ENCODE data around the gene SLC35F1.

Gene SLC35F1

DNA sequence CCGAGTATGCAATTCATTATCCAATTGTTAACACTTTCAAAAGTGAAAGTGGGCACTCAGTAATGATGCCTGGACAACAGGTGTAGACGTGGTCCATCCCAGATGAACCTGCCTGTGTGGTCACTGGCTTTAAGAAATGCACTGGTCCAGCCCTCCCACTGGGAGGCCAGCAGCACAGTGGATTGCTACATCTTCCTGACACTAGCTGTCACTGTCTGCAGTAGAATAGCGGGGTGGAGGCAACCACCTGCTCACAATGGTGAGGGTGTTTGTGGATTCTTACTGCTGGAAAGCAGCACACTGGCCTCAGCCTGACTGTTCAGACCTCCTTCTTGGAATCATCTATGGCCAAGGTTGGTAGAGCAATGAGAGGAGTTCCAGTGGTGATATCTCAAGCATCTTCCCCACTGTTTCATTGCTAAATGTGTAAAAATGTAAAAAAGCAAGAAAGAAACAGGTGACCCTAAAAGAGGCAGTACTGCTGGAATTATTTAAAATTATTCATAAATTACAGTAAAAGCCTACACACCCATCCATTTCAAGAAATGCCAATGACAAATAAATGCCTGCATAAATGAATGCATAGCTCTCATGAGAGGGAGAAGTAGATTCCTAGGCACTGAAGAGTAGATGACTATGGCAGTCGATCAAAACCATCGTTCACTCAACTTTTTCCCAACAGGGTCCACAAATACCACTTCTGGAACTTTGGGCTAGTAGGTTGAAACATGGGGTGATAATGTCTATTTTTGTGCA lies 413.0 kb downstream of the SLC35F1 start:
- no peak for DNase-seq

DNA sequence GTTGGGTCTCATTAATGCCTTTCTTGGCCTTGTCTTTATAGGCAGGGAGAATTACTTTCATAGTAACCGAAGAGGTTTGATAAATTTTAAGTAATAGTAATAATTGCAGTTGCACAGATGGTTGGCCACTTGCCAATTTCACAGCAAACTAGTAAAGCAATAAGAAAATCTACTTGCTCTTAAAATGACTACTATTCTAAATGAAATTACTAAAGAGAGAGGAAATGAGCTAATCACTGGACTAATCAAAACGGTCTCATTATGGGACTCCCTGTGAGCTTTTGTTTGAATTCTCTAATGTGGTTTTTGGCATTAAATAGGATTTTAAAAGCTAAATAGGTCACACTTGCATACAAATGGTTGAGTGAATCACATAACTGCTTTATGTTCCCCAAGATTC lies 413.6 kb downstream of the SLC35F1 start:
- no peak for DNase-seq

DNA sequence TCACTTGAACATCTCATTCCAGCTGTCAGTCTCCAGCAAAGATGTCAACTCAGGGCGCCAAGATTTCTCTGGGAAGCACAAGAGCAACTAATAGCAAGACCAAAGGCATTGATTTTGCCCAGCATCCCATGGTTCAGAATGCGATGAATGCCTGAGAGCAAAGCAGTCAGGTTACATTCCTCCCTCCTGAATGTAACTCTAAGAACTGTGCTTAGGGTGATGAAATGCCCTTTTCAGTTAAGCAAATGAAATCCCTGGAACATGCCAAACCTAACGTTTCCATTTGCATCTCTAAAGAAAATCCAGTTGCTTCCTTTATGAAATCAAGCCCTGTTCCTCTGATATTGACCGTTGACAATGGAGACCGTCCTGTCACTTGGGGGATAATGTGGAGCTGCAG lies 417.1 kb downstream of the SLC35F1 start:
- DNase-seq, result no peak

DNA sequence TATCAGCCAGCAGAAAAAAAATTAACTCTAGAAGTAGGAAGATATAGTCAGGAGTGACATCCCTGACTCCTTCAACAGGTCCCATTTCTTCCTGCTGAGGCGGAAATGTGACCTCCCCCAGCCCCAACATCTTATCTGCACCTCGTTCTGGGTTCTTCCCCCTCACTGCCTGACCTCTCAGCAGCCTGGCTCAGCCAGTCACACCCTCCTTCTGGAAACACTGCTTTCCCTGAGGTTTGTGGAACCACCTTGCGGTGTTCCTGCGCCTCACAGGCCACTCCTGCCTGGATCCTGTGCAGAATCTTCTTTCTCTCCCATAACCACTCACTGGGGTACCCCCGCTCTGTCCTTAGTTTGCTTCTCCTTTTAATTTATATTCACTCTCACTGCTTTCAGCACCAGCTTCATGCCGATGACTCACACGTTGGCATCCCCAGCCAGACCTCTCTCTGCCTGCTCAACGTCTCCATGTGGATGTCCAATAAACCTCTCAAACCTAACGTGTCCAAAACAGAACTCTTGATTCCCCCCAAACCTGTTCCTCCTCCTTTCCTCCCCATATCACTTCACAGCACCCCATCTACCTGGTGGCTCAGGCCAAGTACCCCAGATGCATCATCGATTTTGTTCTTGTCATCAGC lies 418.3 kb downstream of the SLC35F1 start:
- no peak for DNase-seq

DNA sequence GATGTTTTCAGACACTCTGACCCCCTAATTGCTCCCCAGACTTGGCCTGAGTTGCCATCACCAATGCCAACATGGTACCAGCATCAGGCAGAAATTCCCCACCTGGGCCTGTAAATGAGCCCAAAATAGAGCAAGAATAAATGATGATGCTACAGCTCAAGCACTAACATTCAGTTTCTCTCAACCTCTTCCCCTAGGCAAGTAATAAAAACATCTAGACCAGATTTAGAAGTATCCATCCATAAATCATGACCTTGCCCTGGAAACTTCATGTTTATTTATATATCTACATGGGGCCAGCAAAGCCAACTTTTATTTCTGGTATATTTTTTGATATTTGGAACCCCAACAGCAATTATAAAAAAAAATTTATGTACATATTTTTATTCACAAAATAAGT lies 419.6 kb downstream of the SLC35F1 start:
- no peak for DNase-seq

DNA sequence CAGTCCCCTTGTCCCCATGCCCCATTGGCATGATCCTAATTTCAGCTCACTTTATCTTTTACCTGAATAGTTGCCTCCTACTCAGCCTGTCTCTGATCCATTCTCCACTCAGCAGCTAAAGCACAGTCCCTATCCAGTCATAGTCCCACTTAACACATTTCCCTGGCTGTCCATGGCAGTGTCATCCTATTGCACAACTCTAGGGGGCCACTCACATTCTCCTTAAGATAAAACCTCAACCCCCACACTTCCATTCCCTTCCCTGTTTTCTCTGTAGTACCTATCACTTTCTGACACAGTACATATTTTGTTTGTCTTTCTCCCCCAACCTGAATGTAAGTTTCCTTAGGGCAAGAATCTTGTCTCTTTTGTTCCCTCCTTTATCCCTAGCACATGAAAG lies 420.2 kb downstream of the SLC35F1 start:
- DNase-seq, result no peak

DNA sequence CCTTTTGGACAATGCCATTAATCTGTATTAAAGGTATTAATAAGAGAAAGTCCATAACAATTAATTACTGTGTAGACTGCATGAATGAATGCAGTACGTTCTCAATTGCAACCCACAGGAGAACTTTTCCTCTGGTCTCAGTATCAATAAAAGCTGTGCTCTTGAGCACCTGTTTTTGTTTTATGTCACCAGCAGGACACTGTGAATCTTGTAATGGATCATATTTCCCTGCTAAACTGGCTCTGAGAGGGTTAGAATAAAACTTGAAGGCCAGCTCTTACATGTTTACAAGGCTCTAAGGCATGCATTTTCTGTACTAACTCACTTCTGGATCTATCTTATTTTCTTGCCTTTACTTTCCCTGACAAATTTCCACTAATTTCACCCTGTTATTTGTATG lies 426.7 kb downstream of the SLC35F1 start:
- DNase-seq, result no peak

DNA sequence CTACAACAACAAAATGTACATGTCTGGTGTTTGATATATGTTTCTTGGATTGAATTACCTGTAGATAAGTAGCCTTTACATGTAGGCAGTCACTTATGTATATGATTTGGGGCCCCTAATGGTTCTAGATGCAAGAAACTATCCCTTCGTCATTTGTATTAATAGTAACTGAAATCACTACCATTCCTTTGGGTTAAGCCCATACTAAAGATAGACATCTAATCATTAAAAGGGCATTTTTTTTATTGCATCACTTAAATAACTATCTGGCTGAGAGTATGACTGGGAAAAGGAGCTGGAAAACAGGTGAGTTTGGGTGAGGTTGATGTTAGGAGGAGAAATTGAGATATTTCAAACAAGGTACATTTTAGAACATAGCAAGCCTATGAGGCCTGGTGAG lies 427.6 kb downstream of the SLC35F1 start:
- DNase-seq, result no peak

DNA sequence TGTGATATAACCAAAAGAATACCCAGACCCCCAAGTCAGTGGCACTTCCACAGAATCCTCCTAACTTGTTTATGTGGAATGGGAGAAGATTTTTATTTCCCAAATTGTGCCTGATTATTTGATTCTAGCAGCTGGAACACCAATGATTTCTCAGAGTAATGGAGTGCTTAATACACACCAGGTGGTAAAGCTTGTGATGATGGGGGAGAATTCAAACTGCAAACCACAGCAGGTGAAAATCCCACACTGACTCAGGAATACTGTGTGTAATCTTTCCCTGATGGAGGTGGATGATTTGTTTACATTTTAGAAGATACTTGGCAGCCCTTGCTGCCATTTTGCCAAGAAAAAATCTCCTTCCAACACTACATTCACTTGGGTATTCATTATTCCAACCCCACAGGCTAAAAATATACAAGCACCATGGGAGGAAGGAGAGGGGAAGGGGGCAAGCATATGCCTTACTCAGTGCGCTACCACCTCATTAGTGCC lies 428.3 kb downstream of the SLC35F1 start:
- DNase-seq, result no peak

DNA sequence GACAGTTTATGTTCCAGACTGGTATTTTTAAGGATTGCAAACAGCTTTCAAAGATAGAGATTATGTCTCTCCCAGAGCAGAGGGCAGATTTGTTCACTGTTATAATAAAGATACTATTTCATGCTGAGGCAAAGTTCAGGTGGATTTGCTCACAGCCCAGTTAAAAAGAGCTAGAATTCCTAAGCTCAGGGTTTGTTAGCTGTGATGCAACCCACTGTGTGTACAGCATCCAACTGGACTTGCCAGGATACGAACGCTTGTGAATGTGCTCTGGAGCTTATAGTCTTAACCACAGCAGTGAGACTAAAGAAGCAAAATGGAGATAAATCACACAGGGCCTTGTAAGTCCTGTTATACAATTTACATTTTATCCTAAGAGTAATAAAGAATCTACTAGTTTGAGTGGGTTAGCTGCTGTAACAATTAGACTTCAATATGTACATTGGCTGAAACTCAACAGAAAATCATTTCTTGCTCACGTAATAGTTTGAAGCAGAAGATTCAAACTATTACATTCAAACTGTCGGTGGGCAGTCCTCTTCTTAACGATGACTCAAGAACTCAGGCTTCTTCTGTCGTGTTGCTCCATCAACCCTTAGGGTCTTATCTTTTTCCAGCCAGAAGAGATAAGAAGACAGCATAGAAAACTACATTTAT lies 437.1 kb downstream of the SLC35F1 start:
- no peak for DNase-seq

DNA sequence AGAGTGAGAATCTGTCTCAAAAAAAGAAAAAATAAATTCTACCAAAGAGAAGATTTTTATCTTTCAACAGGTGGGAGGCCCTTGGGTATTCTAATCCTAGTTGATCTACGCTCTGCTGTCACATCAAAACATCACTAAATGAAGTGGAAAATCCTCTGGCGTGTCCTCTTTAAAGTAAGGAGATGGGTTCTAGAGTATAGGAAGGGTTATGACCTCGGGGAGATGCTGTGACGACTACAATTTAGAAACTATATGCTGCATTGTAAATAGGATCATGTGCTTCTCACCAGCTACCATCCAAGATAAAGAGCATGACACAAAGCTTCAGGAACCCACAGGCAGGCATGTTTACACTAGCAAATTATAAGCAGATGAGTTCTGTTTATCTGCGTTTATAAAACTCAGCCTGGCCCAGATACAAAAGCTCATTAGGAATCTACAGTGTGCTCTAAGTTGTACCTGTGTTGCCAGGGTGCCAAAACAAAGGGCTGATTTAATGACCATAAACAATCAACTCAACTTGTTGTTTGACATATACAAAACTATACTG lies 443.9 kb downstream of the SLC35F1 start:
- no peak for DNase-seq

DNA sequence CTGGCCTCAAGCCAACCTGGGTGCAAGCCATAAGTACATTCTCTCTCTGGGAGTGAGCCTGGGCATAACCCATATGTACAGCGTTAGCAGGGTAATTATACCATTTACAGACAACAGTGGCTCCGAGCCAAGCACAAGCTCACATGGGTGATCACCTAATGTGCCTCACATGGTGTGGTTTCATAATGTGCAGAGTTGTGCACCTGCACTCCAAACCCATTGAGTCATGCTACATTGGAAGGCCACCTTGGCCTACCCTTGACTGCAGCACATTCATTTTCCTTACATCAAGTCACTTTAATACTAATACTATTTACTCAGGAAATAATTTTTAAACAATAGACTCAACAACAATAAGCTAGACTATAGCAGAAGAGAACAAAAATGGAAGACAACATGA lies 446.5 kb downstream of the SLC35F1 start:
- DNase-seq, result no peak

DNA sequence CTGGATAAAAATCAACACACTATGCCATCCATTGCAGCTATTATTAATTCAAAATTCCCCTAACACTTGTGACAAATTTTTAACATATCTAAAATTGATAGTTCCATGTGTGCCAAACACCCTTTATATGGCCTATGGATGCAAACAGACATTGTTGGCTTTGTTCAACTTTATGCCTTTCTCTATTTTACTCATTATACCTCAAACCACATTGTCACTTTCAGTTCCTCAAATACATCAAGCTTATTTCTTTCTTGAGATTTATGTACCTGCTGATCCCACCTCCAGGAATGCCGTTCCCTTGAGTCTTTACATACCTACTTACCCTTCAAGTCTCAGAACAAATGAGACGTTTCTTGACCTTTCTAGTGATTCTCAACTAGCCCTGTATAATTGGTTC lies 447.6 kb downstream of the SLC35F1 start:
- DNase-seq, result no peak

DNA sequence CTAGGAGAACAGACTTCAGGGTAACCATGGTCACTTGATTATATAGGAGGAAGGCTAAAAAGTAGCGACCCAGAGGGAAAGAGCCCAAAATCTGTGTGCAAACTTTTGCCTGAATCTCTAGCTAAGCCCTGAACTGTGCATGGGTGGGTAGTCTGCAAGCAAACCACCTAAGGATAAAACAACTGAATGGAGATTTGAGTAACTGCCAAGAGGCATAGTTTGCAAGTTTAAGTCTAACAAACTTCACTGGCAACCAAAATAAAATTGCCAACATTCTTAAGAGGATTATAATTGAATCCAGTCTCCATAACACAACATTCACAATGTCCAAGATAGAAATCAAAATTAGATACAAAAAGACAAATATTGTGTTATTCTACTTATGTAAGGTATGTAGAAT lies 449.0 kb downstream of the SLC35F1 start:
- DNase-seq, result no peak

DNA sequence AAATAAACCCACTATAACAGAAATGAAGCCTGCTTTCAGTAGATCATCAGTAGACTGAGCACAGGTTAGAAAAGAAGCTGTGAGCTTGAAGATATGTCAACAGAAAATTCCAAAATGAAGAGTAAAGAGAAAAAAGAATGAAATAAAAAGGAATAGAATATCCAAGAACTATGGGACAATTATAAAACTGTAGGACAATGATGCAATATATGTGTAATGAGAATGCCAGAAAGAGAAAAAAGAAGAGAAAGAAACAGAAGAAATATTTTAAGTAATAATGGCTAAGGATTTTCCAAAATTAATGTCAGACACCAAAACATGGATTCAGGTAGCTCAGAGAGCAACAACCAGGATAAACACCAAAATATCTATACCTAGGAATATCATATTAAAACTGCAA lies 449.6 kb downstream of the SLC35F1 start:
- no peak for DNase-seq
